Transverse colon (tissue), 4 donors: ENCODE data around the gene ZNF107. TPM values are rescaled to one million over a fixed set of nuclear protein-coding genes. Genes with fewer than 3 reads are reported as not detected.

ENCODE experiments used
- small RNA-seq, 4 donors: library from RNA; depleted of rRNA; stranded (forward); fragments of <200 nt; gene quantifications; one replicate each; pipeline ENCODE3, GENCODE V24; 2016
- total RNA-seq, 4 donors: library from RNA; depleted of rRNA; stranded (reverse); fragments of >200 nt; gene quantifications; one replicate each; pipeline ENCODE4 v1.1.0, GENCODE V29; 2016

ZNF107 gene
- total RNA-seq, 4 donors from 2014 or later = 3.8 to 11.2 (median 8.4) TPM

Small RNA genes within 50 kb of the gene (small RNA-seq; reads per million reads assigned to genes)
- gene MIR6839 = 0 to 0.14 (median 0.06) reads per million in 4 donors

Other genes with a start within 250 kb of the ZNF107 start
- 10 to 100 TPM in 1 of 4 donors, 1 to 10 TPM in 3; 3.4 to 11.1 (median 6.6) TPM for gene ZNF680, start 103.1 kb upstream of the ZNF107 start, total RNA-seq
- 10 to 100 TPM in 2 of 4 donors, 1 to 10 TPM in 2; 4.2 to 17.2 (median 10.9) TPM for gene ZNF138, start 128.3 kb downstream of the ZNF107 start, total RNA-seq
- 10 to 100 TPM in 1 of 4 donors, 1 to 10 TPM in 3; 4.1 to 14.9 (median 5.7) TPM for gene ZNF273, start 237.1 kb downstream of the ZNF107 start, total RNA-seq